Liver (tissue), 9 donors: ENCODE data around the gene TOMT. TPM values are rescaled to one million over a fixed set of nuclear protein-coding genes. Genes with fewer than 3 reads are reported as not detected.

Source experiments
- DNase-seq: peaks from one replicate; pipeline ENCODE4 v3.0.0-alpha.2; 2017; ENCODE audit warnings: low spot score
- H3K27ac ChIP-seq, 2 donors: one replicate each; pipeline ENCODE4 v1.7.0; 2013; ENCODE audit warnings: inconsistent platforms in 2 of 2, low read length in 2 of 2, control low read depth in 1 of 2, low read depth in 1 of 2, mild to moderate bottlenecking in 1 of 2
- H3K27me3 ChIP-seq, 4 donors: one replicate each; pipeline versions ENCODE4 v1.6.1 to v1.7.0; 2013; ENCODE audit warnings: low read length in 3 of 4, inconsistent platforms in 1 of 4, mild to moderate bottlenecking in 1 of 4, moderate library complexity in 1 of 4; ENCODE audit not compliant: control insufficient read depth in 4 of 4, insufficient read depth in 4 of 4
- H3K36me3 ChIP-seq, 4 donors: one replicate each; pipeline versions ENCODE4 v1.6.1 to v1.7.0; 2013; ENCODE audit warnings: low read length in 3 of 4, mild to moderate bottlenecking in 3 of 4, low read depth in 1 of 4, moderate library complexity in 1 of 4; ENCODE audit not compliant: control insufficient read depth in 4 of 4, insufficient read depth in 3 of 4
- H3K4me1 ChIP-seq, 4 donors: one replicate each; pipeline versions ENCODE4 v1.6.1 to v1.7.0; 2013; ENCODE audit warnings: low read length in 3 of 4, mild to moderate bottlenecking in 3 of 4, moderate library complexity in 1 of 4; ENCODE audit not compliant: control insufficient read depth in 4 of 4, insufficient read depth in 4 of 4
- H3K4me3 ChIP-seq, 3 donors: one replicate each; pipeline versions ENCODE4 v1.6.1 to v1.7.0; 2013; ENCODE audit warnings: low read length in 3 of 3, control low read depth in 1 of 3, low read depth in 1 of 3, mild to moderate bottlenecking in 1 of 3
- H3K9ac ChIP-seq, 2 donors: one replicate each; pipeline ENCODE4 v1.7.0; 2013; ENCODE audit warnings: low read length in 2 of 2, mild to moderate bottlenecking in 2 of 2, moderate library complexity in 2 of 2, control low read depth in 1 of 2, low read depth in 1 of 2
- H3K9me3 ChIP-seq, 4 donors: one replicate each; pipeline versions ENCODE4 v1.6.1 to v1.7.0; 2013; ENCODE audit warnings: low read length in 3 of 4; ENCODE audit not compliant: control insufficient read depth in 4 of 4
- ATF3 ChIP-seq: IDR thresholded peaks from 2 replicates; pipeline ENCODE4 v1.6.1; 2016; ENCODE audit warnings: antibody characterized with exemption
- CTCF ChIP-seq: fragments of 150-350 bp; IDR thresholded peaks from 2 replicates; pipeline ENCODE4 v1.5.1; 2017; ENCODE audit warnings: improper control_type of control experiment, low read depth, low read length; ENCODE audit not compliant: missing input control
- EGR1 ChIP-seq, 2 donors: IDR thresholded peaks; 2 replicates each; pipeline ENCODE4 v1.6.1; 2016 to 2018; ENCODE audit warnings: antibody characterized with exemption in 2 of 2, low read depth in 2 of 2
- FOXA1 ChIP-seq: IDR thresholded peaks from 2 replicates; pipeline ENCODE4 v1.6.1; 2016; ENCODE audit warnings: antibody characterized with exemption
- FOXA2 ChIP-seq: IDR thresholded peaks from 2 replicates; pipeline ENCODE4 v1.6.1; 2016; ENCODE audit warnings: antibody characterized with exemption
- GABPA ChIP-seq, 2 donors: IDR thresholded peaks in 1 of 2; conservative IDR thresholded peaks in 1 of 2; 2 replicates each; pipeline ENCODE4 v1.6.1; 2016; ENCODE audit warnings: antibody characterized with exemption in 2 of 2, mild to moderate bottlenecking in 1 of 2, moderate library complexity in 1 of 2
- HNF4A ChIP-seq, 2 donors: conservative IDR thresholded peaks; 2 replicates each; pipeline ENCODE4 v1.6.1; 2016; ENCODE audit warnings: antibody characterized with exemption in 2 of 2, mild to moderate bottlenecking in 2 of 2
- HNF4G ChIP-seq: IDR thresholded peaks from 2 replicates; pipeline ENCODE4 v1.6.1; 2016; ENCODE audit warnings: antibody characterized with exemption
- JUND ChIP-seq, 2 donors: IDR thresholded peaks; 2 replicates each; pipeline ENCODE4 v1.6.1; 2016; ENCODE audit warnings: antibody characterized with exemption in 2 of 2
- MAX ChIP-seq: IDR thresholded peaks from 2 replicates; pipeline ENCODE4 v1.6.1; 2016; ENCODE audit warnings: antibody characterized with exemption
- NR2F2 ChIP-seq: IDR thresholded peaks from 2 replicates; pipeline ENCODE4 v1.6.1; 2016; ENCODE audit warnings: antibody characterized with exemption
- RAD21 ChIP-seq, 2 donors: IDR thresholded peaks; 2 replicates each; pipeline ENCODE4 v1.6.1; 2016; ENCODE audit warnings: antibody characterized with exemption in 2 of 2, mild to moderate bottlenecking in 2 of 2
- REST ChIP-seq: IDR thresholded peaks from 2 replicates; pipeline ENCODE4 v1.6.1; 2016; ENCODE audit warnings: antibody characterized with exemption, mild to moderate bottlenecking
- RXRA ChIP-seq, 2 donors: IDR thresholded peaks; 2 replicates each; pipeline ENCODE4 v1.6.1; 2017 to 2018; ENCODE audit warnings: antibody characterized with exemption in 2 of 2, mild to moderate bottlenecking in 1 of 2
- SP1 ChIP-seq: IDR thresholded peaks from 2 replicates; pipeline ENCODE4 v1.6.1; 2018; ENCODE audit warnings: antibody characterized with exemption, mild to moderate bottlenecking
- TAF1 ChIP-seq: conservative IDR thresholded peaks from 2 replicates; pipeline ENCODE4 v1.6.1; 2016; ENCODE audit warnings: antibody characterized with exemption, mild to moderate bottlenecking
- YY1 ChIP-seq: IDR thresholded peaks from 2 replicates; pipeline ENCODE4 v1.6.1; 2016; ENCODE audit warnings: antibody characterized with exemption, mild to moderate bottlenecking
- ZBTB33 ChIP-seq: IDR thresholded peaks from 2 replicates; pipeline ENCODE4 v1.6.1; 2016; ENCODE audit warnings: antibody characterized with exemption
- WGBS: extraction: QIAGEN DNeasy Blood & Tissue Kit; methylation state at CpG from one replicate; pipeline ENCODE4 v1.1.7; 2013; 5-methylcytosine and 5-hydroxymethylcytosine counted together
- polyA plus RNA-seq, 2 donors: library from polyadenylated mRNA; stranded (reverse) in 1 of 2; unstranded in 1 of 2; fragments of 200-250 nt in 1 of 2; fragments of >200 nt in 1 of 2; fragmentation: Nextera tagmentation in 1 of 2; extraction: Ambion mirVana in 1 of 2; gene quantifications; one replicate each; pipeline versions ENCODE4 v1.2.1 to v1.2.3, GENCODE V29; 2013 to 2015
- total RNA-seq, 2 donors: library from RNA; depleted of rRNA; stranded (reverse); fragments of >200 nt; gene quantifications; one replicate each; pipeline ENCODE4 v1.2.3, GENCODE V29; 2014
- donor health status: healthy.
- donor health status: healthy.
- donor health status: healthy.
- donor health status: healthy.
- donor health status: healthy.

The TOMT gene
- total and polyA plus RNA-seq, 4 donors = 0.33 TPM; not detected in 3

GRCh38 chr11:72111300-72112142 lies 5.8 kb downstream of the TOMT start:
- WGBS = 5% methylated on average over 10 of the region's 10 CpGs
- Histone ChIP-seq H3K9ac (peak overlapping the region; percentile 82 to 91), H3K27ac (peak overlapping the region; percentile 98), H3K36me3 (no peaks in the 10 kb centered on the region), H3K27me3 (no peaks in the 10 kb centered on the region), H3K4me1 (peaks cover 0 to 12% (median 8%) of the 10 kb centered on the region in 4 donors), H3K9me3 (no peaks in the 10 kb centered on the region), H3K4me3 (peak overlapping the region; percentile 41 to 64 (median 49))
- TF ChIP-seq TAF1 (no peak), EGR1 (IDR thresholded peaks at IDR 0.05; ENCODE audit: low read depth in 2 of 2) (no peak), RXRA (IDR thresholded peaks at IDR 0.05) (no peak), REST (no peak), ZBTB33 (no peak)
- no peak for DNase-seq

GRCh38 chr11:72112143-72112977 lies 6.6 kb downstream of the TOMT start, which contains the start of gene ANAPC15:
Gene ANAPC15, minus strand, starts transcription at chr11:72112695. Its CDS starts 1,419 bp downstream, at chr11:72111276.
- peak within 1 kb of the TSS; percentile 98 for H3K27ac ChIP-seq
- H3K9ac ChIP-seq = peak within 1 kb of the TSS; percentile 82 to 96
- H3K36me3 ChIP-seq = no peaks in the 10 kb centered on the region
- under 1% methylated on average over 49 of the region's 49 CpGs for WGBS
- peak within 1 kb of the TSS; percentile 52 to 81 (median 72) for H3K4me3 ChIP-seq
- DNase-seq = peak; percentile 95
- H3K27me3 ChIP-seq = no peaks in the 10 kb centered on the region
- H3K9me3 ChIP-seq = no peaks in the 10 kb centered on the region
- peaks cover 0 to 12% (median 8%) of the 10 kb centered on the region in 4 donors for H3K4me1 ChIP-seq
- TF ChIP-seq MAX (peak; percentile 87), HNF4G (no peak), YY1 (peak; percentile 96), NR2F2 (peak; percentile 29), REST (peak; percentile 88), GABPA (IDR thresholded peaks at IDR 0.05 in 1 of 2, conservative IDR thresholded peaks at IDR 0.05 in 1 of 2) (peak; percentile 95 to 98), RAD21 (IDR thresholded peaks at IDR 0.05) (peak; percentile 36 to 38), TAF1 (peak; percentile 78), RXRA (IDR thresholded peaks at IDR 0.05) (peak; percentile 16 to 71), JUND (IDR thresholded peaks at IDR 0.05) (peak; percentile 15 to 48), FOXA1 (peak; percentile 22), FOXA2 (peak; percentile 41), ATF3 (peak; percentile 63), EGR1 (IDR thresholded peaks at IDR 0.05; ENCODE audit: low read depth in 2 of 2) (peak in 1 of 2 donors; percentile 64), HNF4A (conservative IDR thresholded peaks at IDR 0.05) (peak; percentile 10 to 53), SP1 (peak; percentile 91), CTCF (no peak)
